K562 (cell line): Measurements from ENCODE around the gene EXT2. TPM values are rescaled to one million over a fixed set of nuclear protein-coding genes. Genes with fewer than 3 reads are reported as not detected.
A peak's percentile ranks its signal among the peaks of the same experiment; 100 is the strongest.

Experiments
- CBFA2T3 ChIP-seq: fragments of 450-650 bp; IDR thresholded peaks from 2 replicates; pipeline ENCODE4 v1.6.1; 2017
- GATA2 ChIP-seq: sonication (generic); formaldehyde crosslinking; IDR thresholded peaks from 2 replicates; pipeline ENCODE4 v1.4.0; 2020; ENCODE audit warnings: mild to moderate bottlenecking, missing genetic modification reagents
- HDAC1 ChIP-seq, 2 experiments: fragments of 450-650 bp; IDR thresholded peaks; 2 replicates each; pipeline ENCODE4 v1.6.1; 2016 to 2017; ENCODE audit warnings: inconsistent platforms in 1 of 2, mild to moderate bottlenecking in 1 of 2, moderate library complexity in 1 of 2
- KLF13 ChIP-seq: fragments of 450-650 bp; IDR thresholded peaks from 2 replicates; pipeline ENCODE4 v1.6.1; 2016; ENCODE audit warnings: missing genetic modification characterization, low read depth, mild to moderate bottlenecking, missing compliant biosample characterization, moderate library complexity, borderline replicate concordance
- MAFG ChIP-seq: fragments of 450-650 bp; conservative IDR thresholded peaks from 2 replicates; pipeline ENCODE4 v1.6.1; 2016; ENCODE audit warnings: missing genetic modification characterization, missing compliant biosample characterization
- MEIS2 ChIP-seq: fragments of 450-650 bp; IDR thresholded peaks from 2 replicates; pipeline ENCODE4 v1.6.1; 2014; ENCODE audit warnings: mild to moderate bottlenecking; ENCODE audit not compliant: partially characterized antibody
- NR0B1 ChIP-seq: fragments of 450-650 bp; IDR thresholded peaks from one replicate; pipeline ENCODE4 v1.6.1; 2018; ENCODE audit warnings: mild to moderate bottlenecking, moderate library complexity; ENCODE audit not compliant: partially characterized antibody
- TCF3 ChIP-seq: sonication (generic); formaldehyde crosslinking; IDR thresholded peaks from 2 replicates; pipeline ENCODE4 v1.4.0; 2020; ENCODE audit warnings: mild to moderate bottlenecking, missing genetic modification reagents
- TRIM24 ChIP-seq, 2 experiments: fragments of 450-650 bp; IDR thresholded peaks; 2 replicates each; pipeline ENCODE4 v1.6.1; 2016
- ZNF780A ChIP-seq: fragments of 250-450 bp; sonication (Bioruptor Pico); IDR thresholded peaks from 2 replicates; pipeline ENCODE4 v1.5.0; 2021; ENCODE audit warnings: mild to moderate bottlenecking
- polyA plus RNA-seq, 8 experiments: library from polyadenylated mRNA; depleted of rRNA in 4 of 8; stranded (reverse) in 5 of 8; unstranded in 3 of 8; fragments of >200 nt; fragmentation: Nextera tagmentation in 2 of 8; fragmentation: Illumina TruSeq in 1 of 8; extraction: Ambion mirVana in 2 of 8; extraction: Trizol in 1 of 8; gene quantifications; 2 replicates each; pipeline versions ENCODE4 v1.2.1 to v1.2.3, GENCODE V29; 2011 to 2014; ENCODE audit warnings: inconsistent platforms in 1 of 8, missing spikeins in 1 of 8
- total RNA-seq, 7 experiments: library from RNA; depleted of rRNA in 6 of 7; stranded (reverse); fragments of >200 nt in 6 of 7; fragmentation: Illumina TruSeq in 2 of 7; extraction: Trizol in 2 of 7; gene quantifications; 2 replicates each; pipeline versions ENCODE4 v1.2.1 to v1.2.3, GENCODE V29; 2011 to 2021; ENCODE audit warnings: low replicate concordance in 1 of 7
- TF ChIP-seq, protein P1 (sequence below), 2 experiments: IDR thresholded peaks in 1 of 2; conservative IDR thresholded peaks in 1 of 2; 2 replicates each; pipeline ENCODE4 v1.6.1; 2016; ENCODE audit warnings: low read depth in 2 of 2, mild to moderate bottlenecking in 1 of 2, missing compliant biosample characterization in 1 of 2, missing genetic modification characterization in 1 of 2, moderate library complexity in 1 of 2
- TF ChIP-seq, protein P2 (sequence below): fragments of 250-450 bp; sonication (Bioruptor Pico); IDR thresholded peaks from 2 replicates; pipeline ENCODE4 v1.8.0; 2022; ENCODE audit warnings: inconsistent platforms, mild to moderate bottlenecking, moderate library complexity, borderline replicate concordance
- TF ChIP-seq, protein P3 (sequence below): fragments of 250-450 bp; sonication (Bioruptor Pico); IDR thresholded peaks from 2 replicates; pipeline ENCODE4 v1.8.0; 2022; ENCODE audit warnings: moderate library complexity, mild to moderate bottlenecking, inconsistent platforms
- TF ChIP-seq, protein P4 (sequence below): IDR thresholded peaks from 2 replicates; pipeline ENCODE4 v1.6.1; 2011; ENCODE audit warnings: borderline replicate concordance, low read depth, mild to moderate bottlenecking, moderate library complexity, low read length; ENCODE audit not compliant: insufficient read depth, poor library complexity, severe bottlenecking

Gene EXT2
- total and polyA plus RNA-seq, 9 of the 15 experiments (the other 6 are each of a cell fraction or from before 2014, with no cell fraction given): 7.5 to 52.1 (median 38.1) TPM

GRCh38 chr11:44139565-44140330 is 44.3 kb downstream of the EXT2 start (continued):
- TF ChIP-seq MEIS2 (peak; percentile 87), TCF3 (CRISPR knock-in tag) (peak; percentile 49), NR0B1 (no peak), MAFG (0 out of 2 replicates have a peak, but pooled peaks have one; percentile 29), TRIM24 (IDR thresholded peaks at IDR 0.05) (no peak), CBFA2T3 (peak; percentile 50), GATA2 (0 out of 2 replicates have a peak, but pooled peaks have one; percentile 26), KLF13 (tag) (no peak), ZNF780A (CRISPR knock-in tag) (no peak), HDAC1 (IDR thresholded peaks at IDR 0.05) (0 out of 4 replicates have a peak, but pooled peaks of 1 of the 2 experiments have one; percentile 14)
- TF ChIP-seq, protein P1, sequence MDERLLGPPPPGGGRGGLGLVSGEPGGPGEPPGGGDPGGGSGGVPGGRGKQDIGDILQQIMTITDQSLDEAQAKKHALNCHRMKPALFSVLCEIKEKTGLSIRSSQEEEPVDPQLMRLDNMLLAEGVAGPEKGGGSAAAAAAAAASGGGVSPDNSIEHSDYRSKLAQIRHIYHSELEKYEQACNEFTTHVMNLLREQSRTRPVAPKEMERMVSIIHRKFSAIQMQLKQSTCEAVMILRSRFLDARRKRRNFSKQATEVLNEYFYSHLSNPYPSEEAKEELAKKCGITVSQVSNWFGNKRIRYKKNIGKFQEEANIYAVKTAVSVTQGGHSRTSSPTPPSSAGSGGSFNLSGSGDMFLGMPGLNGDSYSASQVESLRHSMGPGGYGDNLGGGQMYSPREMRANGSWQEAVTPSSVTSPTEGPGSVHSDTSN (CRISPR knock-in tag; IDR thresholded peaks at IDR 0.05; ENCODE audit: low read depth): no peak
- TF ChIP-seq, protein P1 (tag; conservative IDR thresholded peaks at IDR 0.05; ENCODE audit: low read depth): peak; percentile 86
- TF ChIP-seq, protein P2, sequence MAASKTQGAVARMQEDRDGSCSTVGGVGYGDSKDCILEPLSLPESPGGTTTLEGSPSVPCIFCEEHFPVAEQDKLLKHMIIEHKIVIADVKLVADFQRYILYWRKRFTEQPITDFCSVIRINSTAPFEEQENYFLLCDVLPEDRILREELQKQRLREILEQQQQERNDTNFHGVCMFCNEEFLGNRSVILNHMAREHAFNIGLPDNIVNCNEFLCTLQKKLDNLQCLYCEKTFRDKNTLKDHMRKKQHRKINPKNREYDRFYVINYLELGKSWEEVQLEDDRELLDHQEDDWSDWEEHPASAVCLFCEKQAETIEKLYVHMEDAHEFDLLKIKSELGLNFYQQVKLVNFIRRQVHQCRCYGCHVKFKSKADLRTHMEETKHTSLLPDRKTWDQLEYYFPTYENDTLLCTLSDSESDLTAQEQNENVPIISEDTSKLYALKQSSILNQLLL (CRISPR knock-in tag): no peak
- TF ChIP-seq, protein P3, sequence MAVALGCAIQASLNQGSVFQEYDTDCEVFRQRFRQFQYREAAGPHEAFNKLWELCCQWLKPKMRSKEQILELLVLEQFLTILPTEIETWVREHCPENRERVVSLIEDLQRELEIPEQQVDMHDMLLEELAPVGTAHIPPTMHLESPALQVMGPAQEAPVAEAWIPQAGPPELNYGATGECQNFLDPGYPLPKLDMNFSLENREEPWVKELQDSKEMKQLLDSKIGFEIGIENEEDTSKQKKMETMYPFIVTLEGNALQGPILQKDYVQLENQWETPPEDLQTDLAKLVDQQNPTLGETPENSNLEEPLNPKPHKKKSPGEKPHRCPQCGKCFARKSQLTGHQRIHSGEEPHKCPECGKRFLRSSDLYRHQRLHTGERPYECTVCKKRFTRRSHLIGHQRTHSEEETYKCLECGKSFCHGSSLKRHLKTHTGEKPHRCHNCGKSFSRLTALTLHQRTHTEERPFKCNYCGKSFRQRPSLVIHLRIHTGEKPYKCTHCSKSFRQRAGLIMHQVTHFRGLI (CRISPR knock-in tag): no peak
- TF ChIP-seq, protein P4, sequence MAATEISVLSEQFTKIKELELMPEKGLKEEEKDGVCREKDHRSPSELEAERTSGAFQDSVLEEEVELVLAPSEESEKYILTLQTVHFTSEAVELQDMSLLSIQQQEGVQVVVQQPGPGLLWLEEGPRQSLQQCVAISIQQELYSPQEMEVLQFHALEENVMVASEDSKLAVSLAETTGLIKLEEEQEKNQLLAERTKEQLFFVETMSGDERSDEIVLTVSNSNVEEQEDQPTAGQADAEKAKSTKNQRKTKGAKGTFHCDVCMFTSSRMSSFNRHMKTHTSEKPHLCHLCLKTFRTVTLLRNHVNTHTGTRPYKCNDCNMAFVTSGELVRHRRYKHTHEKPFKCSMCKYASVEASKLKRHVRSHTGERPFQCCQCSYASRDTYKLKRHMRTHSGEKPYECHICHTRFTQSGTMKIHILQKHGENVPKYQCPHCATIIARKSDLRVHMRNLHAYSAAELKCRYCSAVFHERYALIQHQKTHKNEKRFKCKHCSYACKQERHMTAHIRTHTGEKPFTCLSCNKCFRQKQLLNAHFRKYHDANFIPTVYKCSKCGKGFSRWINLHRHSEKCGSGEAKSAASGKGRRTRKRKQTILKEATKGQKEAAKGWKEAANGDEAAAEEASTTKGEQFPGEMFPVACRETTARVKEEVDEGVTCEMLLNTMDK: no peak
